Astrocyte of the spinal cord (primary cell): ENCODE measurements around the gene TPO.

ENCODE experiments used
- DNase-seq: peaks from one replicate; pipeline ENCODE4 v3.0.0; 2011; ENCODE audit warnings: low read depth, low spot score
- H3K4me3 ChIP-seq: 2 replicates; pipeline ENCODE4 v1.5.1; 2011; ENCODE audit warnings: low read depth, mild to moderate bottlenecking, low read length, moderate library complexity
- in situ Hi-C: cut with HindIII; loops from 2 replicates; pipeline ENCODE4 v1.10.0; 2017; ENCODE audit warnings: low sequenced_read_pairs
- TF ChIP-seq, protein P1 (sequence below): IDR thresholded peaks from 2 replicates; pipeline ENCODE4 v1.5.1; 2012; ENCODE audit warnings: low read depth, mild to moderate bottlenecking, low read length, inconsistent platforms

The TPO gene

DNA sequence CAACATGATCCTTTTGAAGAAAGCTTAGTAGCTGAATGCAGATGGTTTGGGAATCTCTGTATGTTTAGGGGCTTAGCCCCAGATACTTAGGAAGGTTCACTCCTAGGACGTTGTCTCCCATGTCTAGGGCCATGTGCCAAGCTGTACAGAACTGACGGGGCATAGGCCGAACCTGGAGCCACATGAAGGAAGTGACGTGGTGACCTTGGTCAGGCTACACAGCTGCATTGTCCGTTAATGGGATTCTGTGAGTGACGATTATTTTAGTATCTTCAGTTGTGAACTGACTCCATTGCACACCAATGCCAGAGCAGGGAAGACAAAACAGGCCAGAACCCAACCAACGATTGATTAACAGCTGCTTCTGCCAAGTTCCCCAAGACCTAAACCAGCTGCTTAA lies 139.3 kb downstream of the TPO start:
- DNase-seq, result no peak
- in situ Hi-C loops, result no loop called here
- TF ChIP-seq, protein P1, sequence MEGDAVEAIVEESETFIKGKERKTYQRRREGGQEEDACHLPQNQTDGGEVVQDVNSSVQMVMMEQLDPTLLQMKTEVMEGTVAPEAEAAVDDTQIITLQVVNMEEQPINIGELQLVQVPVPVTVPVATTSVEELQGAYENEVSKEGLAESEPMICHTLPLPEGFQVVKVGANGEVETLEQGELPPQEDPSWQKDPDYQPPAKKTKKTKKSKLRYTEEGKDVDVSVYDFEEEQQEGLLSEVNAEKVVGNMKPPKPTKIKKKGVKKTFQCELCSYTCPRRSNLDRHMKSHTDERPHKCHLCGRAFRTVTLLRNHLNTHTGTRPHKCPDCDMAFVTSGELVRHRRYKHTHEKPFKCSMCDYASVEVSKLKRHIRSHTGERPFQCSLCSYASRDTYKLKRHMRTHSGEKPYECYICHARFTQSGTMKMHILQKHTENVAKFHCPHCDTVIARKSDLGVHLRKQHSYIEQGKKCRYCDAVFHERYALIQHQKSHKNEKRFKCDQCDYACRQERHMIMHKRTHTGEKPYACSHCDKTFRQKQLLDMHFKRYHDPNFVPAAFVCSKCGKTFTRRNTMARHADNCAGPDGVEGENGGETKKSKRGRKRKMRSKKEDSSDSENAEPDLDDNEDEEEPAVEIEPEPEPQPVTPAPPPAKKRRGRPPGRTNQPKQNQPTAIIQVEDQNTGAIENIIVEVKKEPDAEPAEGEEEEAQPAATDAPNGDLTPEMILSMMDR, result no peak
- H3K4me3 ChIP-seq, result no peak overlapping the region

DNA sequence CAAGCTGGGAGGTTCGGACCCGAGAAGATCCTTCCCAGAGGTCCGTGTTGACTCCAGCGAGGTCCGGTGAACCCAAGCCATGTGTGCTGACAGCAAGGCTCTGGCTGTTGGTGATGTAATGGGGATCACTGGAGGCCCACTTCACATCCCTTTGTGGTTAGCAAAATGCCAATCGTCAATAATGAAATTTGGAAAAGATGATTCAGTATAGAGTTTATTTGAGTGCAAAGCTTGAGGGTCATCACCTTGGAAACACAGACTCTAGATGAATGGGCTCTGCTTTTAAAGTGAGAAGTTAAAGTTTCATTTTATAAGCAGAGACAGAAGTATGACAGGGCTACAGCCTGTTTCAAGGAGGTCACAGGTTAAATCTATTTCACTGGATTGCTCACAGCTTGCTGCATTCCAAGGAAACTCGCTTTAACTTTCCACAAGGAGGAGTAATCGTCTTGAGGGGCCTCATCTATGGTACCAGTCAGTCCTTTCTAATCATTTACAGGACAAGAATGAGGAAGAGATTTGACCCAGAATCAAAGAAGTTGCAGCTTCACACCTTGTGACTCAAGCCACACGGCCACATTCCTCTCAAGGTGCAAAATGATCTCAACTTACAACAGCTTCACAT lies 140.5 kb downstream of the TPO start:
- no peak overlapping the region for H3K4me3 ChIP-seq
- in situ Hi-C loops, result no loop called here
- TF ChIP-seq, protein P1, result peak; percentile 44
- peak; percentile 83 for DNase-seq

DNA sequence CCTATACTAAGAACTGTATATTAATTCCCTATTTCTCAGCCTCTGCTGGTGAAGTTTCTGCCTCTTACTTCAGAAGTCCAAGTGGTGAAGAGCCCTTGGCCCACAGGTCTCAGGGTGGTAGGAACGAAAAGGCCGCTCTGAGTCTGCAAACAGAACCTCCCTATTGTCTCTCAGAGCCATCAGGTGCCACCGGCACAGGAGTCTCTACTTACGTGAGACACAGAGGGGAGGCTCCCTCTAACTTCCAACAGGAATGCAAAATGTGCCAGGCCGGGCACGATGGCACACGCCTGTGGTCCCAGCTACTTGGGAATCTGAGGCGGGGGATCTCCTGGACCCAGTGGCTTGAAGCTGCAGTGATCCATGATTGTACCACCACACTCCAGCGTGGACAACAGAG lies 143.0 kb downstream of the TPO start:
- in situ Hi-C loops, result no loop called here
- no peak overlapping the region for H3K4me3 ChIP-seq
- TF ChIP-seq, protein P1, result no peak
- no peak for DNase-seq

DNA sequence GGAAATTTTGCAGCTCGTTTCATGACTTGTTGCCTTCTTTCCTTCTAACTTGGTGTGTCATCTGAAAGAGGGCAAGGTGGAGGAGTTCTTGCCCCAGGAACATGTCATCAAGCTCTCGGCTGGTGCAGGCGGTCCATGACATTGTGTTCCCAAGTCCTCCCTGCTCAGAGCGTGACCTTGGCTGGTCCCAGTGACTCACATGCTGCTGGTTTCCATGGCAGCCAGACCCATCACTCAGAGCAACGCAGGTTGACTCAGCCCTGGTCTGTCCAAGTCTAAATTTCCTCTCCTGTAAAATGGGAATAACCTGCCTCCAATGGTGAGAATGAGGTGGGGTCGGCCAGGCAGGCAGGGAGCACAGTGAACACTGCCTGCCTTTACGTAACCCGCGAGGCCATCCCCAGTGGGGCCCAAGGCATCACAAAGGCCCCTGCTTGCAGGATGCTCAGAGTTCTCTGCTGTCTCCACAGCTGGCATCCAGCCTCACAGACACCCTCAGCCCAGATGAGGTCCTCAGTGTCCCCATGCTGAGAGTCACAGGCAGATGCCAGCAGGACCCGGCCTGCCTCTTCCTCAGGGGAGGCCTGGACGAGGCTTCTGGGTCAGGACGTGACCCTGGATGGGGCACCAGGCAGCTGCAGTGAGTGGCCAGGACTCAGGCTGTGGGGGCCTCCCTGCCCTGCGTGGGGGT lies 143.7 kb downstream of the TPO start:
- DNase-seq, result peak; percentile 68
- TF ChIP-seq, protein P1, result no peak
- in situ Hi-C loops, result no loop called here
- no peak overlapping the region for H3K4me3 ChIP-seq

DNA sequence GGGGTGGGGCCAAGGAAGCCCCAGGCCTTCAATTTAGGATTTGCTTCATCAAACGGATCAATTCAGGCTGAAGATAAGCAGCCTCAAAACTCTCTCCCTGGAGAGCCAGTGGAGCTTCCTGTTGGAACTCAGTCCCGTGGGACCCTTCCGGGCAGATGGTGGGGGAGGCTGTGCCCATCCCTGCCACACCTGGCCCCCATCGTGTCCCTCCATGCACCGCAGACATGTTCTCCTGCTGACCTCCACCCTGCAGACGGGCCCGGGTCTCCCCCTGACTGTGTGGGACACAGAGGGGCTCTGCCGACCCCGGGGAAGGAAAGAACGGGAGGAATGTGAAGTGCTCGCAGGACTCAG lies 144.2 kb downstream of the TPO start:
- TF ChIP-seq, protein P1, result no peak
- H3K4me3 ChIP-seq, result no peak overlapping the region
- in situ Hi-C loops, result no loop called here
- no peak for DNase-seq

DNA sequence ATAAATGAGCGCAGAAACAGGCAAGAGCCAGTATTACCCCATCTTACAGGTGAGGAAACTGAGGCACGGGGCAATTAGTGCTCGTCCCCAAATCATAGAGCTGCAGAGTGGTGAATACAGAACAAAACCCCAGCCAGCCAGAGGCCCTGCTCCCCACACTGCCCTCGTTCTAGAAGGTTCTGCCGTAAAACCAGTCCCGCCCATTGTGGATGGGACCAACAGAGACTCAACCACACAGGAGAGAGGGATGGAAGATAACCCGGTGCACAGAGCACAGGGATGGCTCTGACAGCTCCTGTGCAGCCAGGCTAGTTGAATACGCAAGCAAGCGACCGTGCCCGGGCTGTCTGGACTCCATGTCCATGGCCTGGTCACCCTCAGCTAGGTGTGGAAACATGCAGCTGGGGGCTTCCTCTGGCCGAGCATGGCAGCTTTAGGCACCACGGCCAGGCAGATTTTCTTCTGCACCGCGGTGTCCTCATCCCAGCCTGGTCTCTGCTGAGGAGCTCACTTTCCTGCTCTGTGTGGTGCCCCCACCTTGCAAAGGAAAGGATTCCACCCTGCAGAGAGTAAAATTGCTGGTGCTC lies 146.4 kb downstream of the TPO start:
- TF ChIP-seq, protein P1, result no peak
- DNase-seq, result no peak
- in situ Hi-C loops, result no loop called here
- H3K4me3 ChIP-seq, result no peak overlapping the region
